ENCODE measurements around the gene KRT83. TPM values are rescaled to one million over a fixed set of nuclear protein-coding genes. Genes with fewer than 3 reads are reported as not detected.

The KRT83 gene
- total RNA-seq, 1 experiment from 2014 or later, result not detected

GRCh38 chr12:52336641-52337040 lies 15.4 kb upstream of the KRT83 start:
- Histone ChIP-seq H2BK120ac (ENCODE audit: low read depth, low read length, poor library complexity, severe bottlenecking) (no peak overlapping the region), H3K79me2 (ENCODE audit: insufficient read depth, low read length) (no peaks in the 10 kb centered on the region), H3K9me3 (ENCODE audit: control insufficient read depth, low read depth, low read length) (no peaks in the 10 kb centered on the region), H4K8ac (replicated peaks; ENCODE audit: insufficient read length, low read depth, low read length) (no peak overlapping the region), H3K4me1 (ENCODE audit: insufficient read depth, low read length) (no peaks in the 10 kb centered on the region), H3K18ac (ENCODE audit: insufficient read length, low read depth, low read length) (no peak overlapping the region), H3T11ph (ENCODE audit: low read length) (no peak overlapping the region), H3K4ac (ENCODE audit: low read depth, low read length) (no peak overlapping the region), H4K91ac (ENCODE audit: insufficient read length, low read depth, low read length) (no peak overlapping the region), H3K23ac (ENCODE audit: insufficient read length, low read depth, low read length) (no peak overlapping the region), H4K20me1 (ENCODE audit: control insufficient read depth, insufficient read depth, insufficient read length) (no peaks in the 10 kb centered on the region), H2AFZ (ENCODE audit: low read length) (no peak overlapping the region), H2BK15ac (ENCODE audit: low read depth, low read length) (no peak overlapping the region), H2BK20ac (ENCODE audit: low read depth, low read length, poor library complexity, severe bottlenecking) (no peak overlapping the region), H3K27ac (ENCODE audit: insufficient read length, low read depth, low read length) (no peak overlapping the region), H3K23me2 (ENCODE audit: insufficient read length, low read depth, low read length, poor library complexity, severe bottlenecking) (no peaks in the 10 kb centered on the region), H3K56ac (ENCODE audit: insufficient read length, low read depth, low read length) (no peak overlapping the region), H3K27me3 (ENCODE audit: insufficient read depth, low read length) (no peaks in the 10 kb centered on the region), H4K5ac (ENCODE audit: insufficient read length, low read depth, low read length) (no peak overlapping the region), H3K4me2 (ENCODE audit: insufficient read depth, insufficient read length, low read length) (no peak overlapping the region), H2AK5ac (ENCODE audit: insufficient read length, low read length) (no peak overlapping the region), H3K14ac (ENCODE audit: insufficient read depth, low read length) (no peak overlapping the region), H2BK5ac (ENCODE audit: insufficient read length, low read length) (no peak overlapping the region), H3K79me1 (ENCODE audit: insufficient read depth, low read depth, low read length, poor library complexity, severe bottlenecking) (no peaks in the 10 kb centered on the region), H2BK12ac (ENCODE audit: insufficient read length, low read depth, low read length) (no peak overlapping the region), H3K9ac (ENCODE audit: extremely low read depth, insufficient read length, low read length) (no peak overlapping the region)
- no peak for DNase-seq
- Mint-ChIP-seq H3K36me3 (ENCODE audit: insufficient read depth in 1 of 3, low read depth in 3 of 3) (no peaks in the 10 kb centered on the region), H3K9me3 (no peaks in the 10 kb centered on the region), H3K4me3 (no peak overlapping the region), H3K27ac (no peak overlapping the region), H3K27me3 (ENCODE audit: low read depth) (peaks cover 2% of the 10 kb centered on the region; the same call in 1 of the 2 replicates), H3K4me1 (peaks cover 8 to 9% of the 10 kb centered on the region in 2 experiments)
- TF ChIP-seq CTCF (conservative IDR thresholded peaks at IDR 0.05), result no peak
- whole genome bisulfite sequencing (ENCODE audit: extremely low coverage, insufficient read length, low lambda C conversion rate), result no CpG with 5 or more reads among the region's 2 CpGs
